ENCODE measurements around the gene LDB3. TPM values are rescaled to one million over a fixed set of nuclear protein-coding genes. Genes with fewer than 3 reads are reported as not detected.
"Not testable (repeated sequence)": the region's sequence is repeated elsewhere in the genome, so short reads cannot be mapped to it uniquely, and the experiment has no call there.

Gene LDB3
- polyA plus RNA-seq (ENCODE audit: insufficient read length in 3 of 3), result 1 to 10 TPM; 1.2 to 1.4 (median 1.2) TPM
- long read RNA-seq, donor 1, result 0 reads
- long read RNA-seq, donor 2, result 0 reads
- long read RNA-seq, donor 3, result 0 reads
- long read RNA-seq, donor 4, result 0 reads
- long read RNA-seq, donor 5, result 0 reads
- long read RNA-seq, donor 6, result 0 reads
- long read RNA-seq, donor 7, partial matches to known transcripts, result 0 of 1 reads
- long read RNA-seq, donor 7, other reads (novel, unspliced or antisense), result 0 of 1 reads
- long read RNA-seq, donor 8, result 0 reads
- long read RNA-seq, donor 9, result 0 reads
- long read RNA-seq, donor 10, result 0 reads
- long read RNA-seq, donor 11, result 0 reads
- long read RNA-seq, donor 12, result 0 reads
- long read RNA-seq, donor 13, result 0 reads
- long read RNA-seq, donor 14, result 0 reads
- long read RNA-seq, donor 15, result 0 reads
- long read RNA-seq, donor 16, result 0 reads

GRCh38 chr10:86668297-86669165 lies at the start of gene LDB3:
LDB3 (plus strand) TSS chr10:86668511; CDS start chr10:86668692, 181 bp downstream.
- DNase-seq, result peak; percentile 57

- no peak for DNase-seq
Measured at GRCh38 chr10:86628311-86628710, 40.0 kb upstream of the LDB3 start.

GRCh38 chr10:86630079-86630478 lies 38.2 kb upstream of the LDB3 start:
- DNase-seq, result no peak

GRCh38 chr10:86632009-86632800 lies 36.1 kb upstream of the LDB3 start:
- DNase-seq, result no peak

GRCh38 chr10:86632951-86633350 lies 35.4 kb upstream of the LDB3 start:
- no peak for DNase-seq

GRCh38 chr10:86635402-86635801 lies 32.9 kb upstream of the LDB3 start:
- DNase-seq, result no peak

GRCh38 chr10:86636311-86636710 lies 32.0 kb upstream of the LDB3 start:
- no peak for DNase-seq

- DNase-seq, result no peak
Measured at GRCh38 chr10:86642021-86642420, 26.3 kb upstream of the LDB3 start.

GRCh38 chr10:86642499-86642898 lies 25.8 kb upstream of the LDB3 start:
- DNase-seq, result no peak

- no peak for DNase-seq
Measured at GRCh38 chr10:86644152-86644793, 24.0 kb upstream of the LDB3 start.

GRCh38 chr10:86644794-86645445 lies 23.4 kb upstream of the LDB3 start:
- DNase-seq, result no peak

GRCh38 chr10:86645621-86646165 lies 22.6 kb upstream of the LDB3 start:
- not testable (repeated sequence) for DNase-seq

GRCh38 chr10:86646532-86646931 lies 21.8 kb upstream of the LDB3 start:
- no peak for DNase-seq

GRCh38 chr10:86646933-86647332 lies 21.4 kb upstream of the LDB3 start:
- DNase-seq, result no peak

GRCh38 chr10:86647773-86648703 lies 20.3 kb upstream of the LDB3 start:
- no peak for DNase-seq

- DNase-seq, result no peak
Measured at GRCh38 chr10:86648704-86649427, 19.4 kb upstream of the LDB3 start.

GRCh38 chr10:86649471-86650150 lies 18.7 kb upstream of the LDB3 start:
- no peak for DNase-seq

GRCh38 chr10:86650151-86650550 lies 18.2 kb upstream of the LDB3 start:
- no peak for DNase-seq
